OCI-M1 (cell line): ENCODE results near the gene SIL1.

Source experiments
- DNase-seq: peaks from one replicate; lab custom pipeline; 2025; lab: John Stamatoyannopoulos, UW

The SIL1 gene

GRCh38 chr5:138978581-138978980, 219.6 kb downstream of the SIL1 start:
- peak; percentile 12 for DNase-seq

- DNase-seq = no peak
These were observed 220.1 kb downstream of the SIL1 start for GRCh38 chr5:138978080-138978479.

GRCh38 chr5:138975098-138975847, 222.9 kb downstream of the SIL1 start:
- peak; percentile 97 for DNase-seq

GRCh38 chr5:138974227-138975063, 223.7 kb downstream of the SIL1 start:
- DNase-seq = peak; percentile 7

- DNase-seq = no peak
These were observed 225.3 kb downstream of the SIL1 start for GRCh38 chr5:138972836-138973235.

- no peak for DNase-seq
These were observed 225.9 kb downstream of the SIL1 start for GRCh38 chr5:138972230-138972629.

GRCh38 chr5:138969323-138970002, 228.7 kb downstream of the SIL1 start:
- DNase-seq = no peak

GRCh38 chr5:138968601-138969000, 229.6 kb downstream of the SIL1 start:
- no peak for DNase-seq

- no peak for DNase-seq
These were observed 230.2 kb downstream of the SIL1 start for GRCh38 chr5:138967791-138968448.

GRCh38 chr5:138966236-138966985, 231.8 kb downstream of the SIL1 start:
- DNase-seq = no peak

- DNase-seq = no peak
These were observed 232.5 kb downstream of the SIL1 start for GRCh38 chr5:138965626-138966025.

- no peak for DNase-seq
These were observed 233.4 kb downstream of the SIL1 start for GRCh38 chr5:138964647-138965201.

- DNase-seq = no peak
These were observed 234.3 kb downstream of the SIL1 start for GRCh38 chr5:138963763-138964371.

GRCh38 chr5:138962614-138963370, 235.4 kb downstream of the SIL1 start:
- no peak for DNase-seq

GRCh38 chr5:138961729-138962128, 236.4 kb downstream of the SIL1 start:
- no peak for DNase-seq

- no peak for DNase-seq
These were observed 236.9 kb downstream of the SIL1 start for GRCh38 chr5:138961221-138961620.

- DNase-seq = no peak
These were observed 237.9 kb downstream of the SIL1 start for GRCh38 chr5:138960145-138960692.

GRCh38 chr5:138956801-138957200, 241.4 kb downstream of the SIL1 start:
- no peak for DNase-seq

GRCh38 chr5:138955671-138956295, 242.4 kb downstream of the SIL1 start:
- no peak for DNase-seq
